ENCODE data around the gene NME9. TPM values are rescaled to one million over a fixed set of nuclear protein-coding genes. Genes with fewer than 3 reads are reported as not detected.

Gene NME9
- polyA plus RNA-seq, 2 donors: 0.06 to 0.12 TPM

DNA sequence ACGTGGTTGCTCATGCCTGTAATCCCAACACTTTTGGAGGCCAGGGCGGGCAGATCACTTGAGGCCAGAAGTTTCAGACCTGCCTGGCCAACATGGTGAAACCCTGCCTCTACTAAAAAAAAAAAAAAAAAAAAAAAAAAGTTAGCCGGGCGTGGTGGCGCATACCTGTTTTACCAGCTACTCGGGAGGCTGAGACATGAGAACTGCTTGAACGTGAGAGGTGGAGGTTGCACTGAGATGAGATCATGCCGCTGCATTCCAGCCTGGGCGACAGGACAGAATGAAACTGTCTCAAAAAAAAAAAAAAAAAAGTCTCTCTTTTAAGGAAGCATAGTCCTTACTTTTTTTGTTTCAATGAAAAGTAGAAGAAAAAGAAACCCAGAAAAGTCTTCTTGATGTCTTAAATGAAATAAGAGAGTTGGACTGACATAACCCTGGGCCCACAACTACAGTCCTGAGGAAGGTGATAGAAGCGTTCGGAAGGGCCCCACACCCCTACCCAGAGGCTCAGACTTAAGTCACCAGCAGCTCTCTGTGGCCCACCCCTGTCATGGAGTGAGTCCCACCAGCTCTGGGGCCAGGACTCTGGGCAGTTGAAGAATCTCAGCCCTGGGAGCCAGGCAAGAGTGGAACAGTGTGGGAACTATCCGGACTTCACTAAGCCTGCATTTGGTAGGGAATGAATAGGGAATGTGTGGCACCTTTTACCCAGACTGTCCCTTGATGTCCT, 2.6 kb downstream of the NME9 start:
- 83 to 88% methylated on average over 12 of the region's 12 CpGs for WGBS, 2 donors
- Histone ChIP-seq H3K27ac (ENCODE audit: low read depth in 2 of 2, low read length in 1 of 2) (peak overlapping the region in 1 of 2 donors; percentile 33), H3K9me3 (ENCODE audit: control insufficient read depth in 2 of 2, insufficient read depth in 1 of 2, low read depth in 1 of 2, low read length in 1 of 2) (no peaks in the 10 kb centered on the region), H3K4me3 (ENCODE audit: low read depth in 1 of 2, low read length in 2 of 2) (no peak overlapping the region), H3K4me1 (ENCODE audit: control insufficient read depth in 2 of 2, insufficient read depth in 2 of 2, low read length in 1 of 2) (peaks cover 8% of the 10 kb centered on the region in 2 donors), H3K27me3 (ENCODE audit: control insufficient read depth in 1 of 2, insufficient read depth in 2 of 2, low read length in 2 of 2) (no peaks in the 10 kb centered on the region), H3K36me3 (ENCODE audit: control insufficient read depth in 2 of 2, insufficient read depth in 2 of 2, low read length in 1 of 2) (no peaks in the 10 kb centered on the region)

DNA sequence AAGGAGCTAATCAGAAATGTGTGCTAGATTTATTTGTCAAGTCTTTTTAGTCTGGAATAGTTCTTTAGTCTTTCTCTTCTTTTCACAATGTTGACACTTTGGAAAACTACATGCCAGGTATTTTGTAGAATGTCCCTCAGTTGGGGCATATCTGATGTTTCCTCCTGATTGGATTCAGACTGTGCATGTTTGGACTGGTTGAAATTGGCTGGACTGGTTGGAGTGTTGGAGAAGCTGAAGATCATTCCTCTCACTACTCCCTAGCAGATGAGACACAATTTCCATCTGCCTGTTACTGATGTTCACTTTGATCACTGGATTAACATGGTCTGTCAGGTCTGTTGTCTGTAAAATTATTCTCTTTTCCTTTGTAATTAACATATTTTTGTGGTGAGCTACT, 3.7 kb downstream of the NME9 start:
- Histone ChIP-seq H3K27ac (ENCODE audit: low read depth in 2 of 2, low read length in 1 of 2) (no peak overlapping the region), H3K9me3 (ENCODE audit: control insufficient read depth in 2 of 2, insufficient read depth in 1 of 2, low read depth in 1 of 2, low read length in 1 of 2) (no peaks in the 10 kb centered on the region), H3K4me1 (ENCODE audit: control insufficient read depth in 2 of 2, insufficient read depth in 2 of 2, low read length in 1 of 2) (peaks cover 8% of the 10 kb centered on the region in 2 donors), H3K36me3 (ENCODE audit: control insufficient read depth in 2 of 2, insufficient read depth in 2 of 2, low read length in 1 of 2) (no peaks in the 10 kb centered on the region), H3K4me3 (ENCODE audit: low read depth in 1 of 2, low read length in 2 of 2) (no peak overlapping the region), H3K27me3 (ENCODE audit: control insufficient read depth in 1 of 2, insufficient read depth in 2 of 2, low read length in 2 of 2) (no peaks in the 10 kb centered on the region)

DNA sequence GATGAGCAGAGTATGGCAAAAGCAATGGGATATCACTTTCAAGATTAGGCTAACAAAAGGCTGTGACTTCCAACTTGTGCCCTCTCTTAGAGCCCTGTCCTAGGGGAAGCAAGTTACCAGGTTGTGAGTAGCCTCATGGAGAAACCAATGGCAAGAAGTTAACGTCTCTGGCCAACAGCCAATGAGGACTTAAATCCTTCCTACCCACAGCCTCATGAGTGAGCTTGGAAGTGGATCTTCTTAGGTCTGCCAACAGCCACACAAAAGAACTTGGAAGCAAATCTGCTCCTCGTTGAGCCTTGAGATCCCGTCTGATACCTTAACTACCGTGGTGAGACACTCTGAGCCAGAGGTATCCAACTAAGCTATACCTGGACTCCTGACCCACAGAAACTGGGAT, 5.7 kb downstream of the NME9 start:
- Histone ChIP-seq H3K4me1 (ENCODE audit: control insufficient read depth in 2 of 2, insufficient read depth in 2 of 2, low read length in 1 of 2) (peaks cover 0 to 2% of the 10 kb centered on the region in 2 donors), H3K36me3 (ENCODE audit: control insufficient read depth in 2 of 2, insufficient read depth in 2 of 2, low read length in 1 of 2) (no peaks in the 10 kb centered on the region), H3K4me3 (ENCODE audit: low read depth in 1 of 2, low read length in 2 of 2) (no peak overlapping the region), H3K9me3 (ENCODE audit: control insufficient read depth in 2 of 2, insufficient read depth in 1 of 2, low read depth in 1 of 2, low read length in 1 of 2) (no peaks in the 10 kb centered on the region), H3K27me3 (ENCODE audit: control insufficient read depth in 1 of 2, insufficient read depth in 2 of 2, low read length in 2 of 2) (no peaks in the 10 kb centered on the region), H3K27ac (ENCODE audit: low read depth in 2 of 2, low read length in 1 of 2) (no peak overlapping the region)
- WGBS, 2 donors: 42 to 56% methylated on average over 4 of the region's 4 CpGs

DNA sequence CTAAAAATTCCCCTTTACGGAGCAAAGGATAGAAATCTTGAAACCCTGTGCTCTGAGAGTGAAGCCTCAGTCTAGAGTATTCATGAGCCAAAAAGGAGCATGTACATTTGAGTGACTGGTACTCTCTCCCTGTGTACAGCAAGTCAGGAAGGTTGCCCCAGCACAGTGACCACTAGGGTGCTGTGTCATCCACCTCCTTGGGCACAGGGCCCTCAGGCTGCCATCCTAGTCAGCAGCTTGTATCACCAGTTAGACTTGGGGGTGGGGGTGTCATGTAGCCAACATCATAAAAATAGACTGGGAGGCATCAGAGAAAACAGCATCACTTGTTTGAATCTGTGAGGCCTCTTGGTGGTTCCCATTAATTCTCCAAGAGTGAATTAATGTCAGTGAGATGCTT, 12.0 kb downstream of the NME9 start:
- 89 to 100% methylated on average over 1 of the region's 1 CpG for WGBS, 2 donors
- H3K36me3 ChIP-seq (ENCODE audit: control insufficient read depth in 2 of 2, insufficient read depth in 2 of 2, low read length in 1 of 2): no peaks in the 10 kb centered on the region
- no peak overlapping the region for H3K4me3 ChIP-seq (ENCODE audit: low read depth in 1 of 2, low read length in 2 of 2)

DNA sequence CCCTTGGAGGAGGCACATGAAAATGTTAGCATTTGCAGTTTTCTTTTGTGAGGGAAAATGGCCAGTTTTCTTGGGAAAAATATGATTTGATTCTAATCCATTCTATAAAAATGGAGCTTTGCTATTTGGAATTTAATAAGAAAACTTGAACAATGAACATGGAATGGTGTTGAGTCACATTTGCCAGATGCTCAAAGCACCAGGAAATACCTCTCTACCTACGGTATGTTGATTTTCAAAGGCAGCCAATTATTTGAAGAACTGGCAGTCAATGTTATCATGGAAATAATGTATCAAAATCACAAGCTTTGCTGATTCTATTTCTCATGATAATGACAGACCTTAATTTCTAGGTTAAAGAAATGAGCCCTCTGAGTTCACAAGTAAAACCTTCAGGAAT, 14.9 kb downstream of the NME9 start:
- Histone ChIP-seq H3K4me3 (ENCODE audit: low read depth in 1 of 2, low read length in 2 of 2) (no peak overlapping the region), H3K4me1 (ENCODE audit: control insufficient read depth in 2 of 2, insufficient read depth in 2 of 2, low read length in 1 of 2) (no peaks in the 10 kb centered on the region), H3K27me3 (ENCODE audit: control insufficient read depth in 1 of 2, insufficient read depth in 2 of 2, low read length in 2 of 2) (no peaks in the 10 kb centered on the region), H3K9me3 (ENCODE audit: control insufficient read depth in 2 of 2, insufficient read depth in 1 of 2, low read depth in 1 of 2, low read length in 1 of 2) (no peaks in the 10 kb centered on the region), H3K36me3 (ENCODE audit: control insufficient read depth in 2 of 2, insufficient read depth in 2 of 2, low read length in 1 of 2) (no peaks in the 10 kb centered on the region), H3K27ac (ENCODE audit: low read depth in 2 of 2, low read length in 1 of 2) (no peak overlapping the region)
- WGBS, 2 donors: 39 to 40% methylated on average over 1 of the region's 1 CpG

More for the DNA sequence above, 12.0 kb downstream of the NME9 start:
- H3K27me3 ChIP-seq (ENCODE audit: control insufficient read depth in 1 of 2, insufficient read depth in 2 of 2, low read length in 2 of 2): no peaks in the 10 kb centered on the region
- no peaks in the 10 kb centered on the region for H3K4me1 ChIP-seq (ENCODE audit: control insufficient read depth in 2 of 2, insufficient read depth in 2 of 2, low read length in 1 of 2)
- no peak overlapping the region for H3K27ac ChIP-seq (ENCODE audit: low read depth in 2 of 2, low read length in 1 of 2)
- no peaks in the 10 kb centered on the region for H3K9me3 ChIP-seq (ENCODE audit: control insufficient read depth in 2 of 2, insufficient read depth in 1 of 2, low read depth in 1 of 2, low read length in 1 of 2)

DNA sequence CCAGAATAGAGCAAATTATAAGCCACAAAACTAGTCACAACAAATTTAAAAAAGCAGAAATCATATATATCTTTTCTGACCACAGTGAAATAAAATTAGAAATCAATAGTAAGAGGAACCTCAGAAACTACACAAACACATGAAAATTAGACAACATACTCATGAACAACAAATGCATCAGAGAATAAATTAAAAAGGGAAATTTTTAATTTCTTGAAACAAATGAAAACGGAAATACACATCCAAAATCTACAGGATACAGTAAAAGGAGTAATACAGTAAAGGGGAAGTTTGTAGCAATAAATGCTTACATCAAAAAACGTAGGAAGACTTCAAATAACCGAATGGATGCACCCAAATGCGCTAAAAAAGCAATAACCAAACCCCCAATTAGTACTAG, 19.2 kb downstream of the NME9 start:
- 81 to 86% methylated on average over 4 of the region's 4 CpGs for WGBS, 2 donors
- no peaks in the 10 kb centered on the region for H3K36me3 ChIP-seq (ENCODE audit: control insufficient read depth in 2 of 2, insufficient read depth in 2 of 2, low read length in 1 of 2)
- H3K9me3 ChIP-seq (ENCODE audit: control insufficient read depth in 2 of 2, insufficient read depth in 1 of 2, low read depth in 1 of 2, low read length in 1 of 2): peaks cover 0 to 3% of the 10 kb centered on the region in 2 donors
- H3K4me1 ChIP-seq (ENCODE audit: control insufficient read depth in 2 of 2, insufficient read depth in 2 of 2, low read length in 1 of 2): no peaks in the 10 kb centered on the region
- no peaks in the 10 kb centered on the region for H3K27me3 ChIP-seq (ENCODE audit: control insufficient read depth in 1 of 2, insufficient read depth in 2 of 2, low read length in 2 of 2)
- no peak overlapping the region for H3K27ac ChIP-seq (ENCODE audit: low read depth in 2 of 2, low read length in 1 of 2)
- no peak overlapping the region for H3K4me3 ChIP-seq (ENCODE audit: low read depth in 1 of 2, low read length in 2 of 2)

DNA sequence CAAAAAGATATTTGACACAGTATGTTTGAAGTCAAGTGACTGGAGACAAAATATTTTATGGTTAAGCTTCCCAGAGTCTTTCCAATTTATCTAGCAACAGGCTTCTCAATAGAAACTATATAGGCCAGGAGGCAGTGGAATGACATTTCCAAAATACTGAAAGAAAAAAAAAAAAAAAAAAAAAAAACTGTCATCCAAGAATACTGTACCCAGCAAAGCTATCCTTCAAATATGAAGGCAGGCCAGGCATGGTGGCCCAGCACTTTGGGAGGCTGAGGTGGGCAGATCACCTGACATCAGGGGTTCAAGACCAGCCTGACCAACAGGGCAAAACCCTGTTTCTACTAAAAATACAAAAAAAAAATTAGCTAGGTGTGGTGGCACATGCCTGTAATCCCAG, 20.9 kb downstream of the NME9 start:
- peaks cover 0 to 3% of the 10 kb centered on the region in 2 donors for H3K9me3 ChIP-seq (ENCODE audit: control insufficient read depth in 2 of 2, insufficient read depth in 1 of 2, low read depth in 1 of 2, low read length in 1 of 2)
- no peak overlapping the region for H3K4me3 ChIP-seq (ENCODE audit: low read depth in 1 of 2, low read length in 2 of 2)
- H3K36me3 ChIP-seq (ENCODE audit: control insufficient read depth in 2 of 2, insufficient read depth in 2 of 2, low read length in 1 of 2): no peaks in the 10 kb centered on the region
- no peak overlapping the region for H3K27ac ChIP-seq (ENCODE audit: low read depth in 2 of 2, low read length in 1 of 2)
- no peaks in the 10 kb centered on the region for H3K4me1 ChIP-seq (ENCODE audit: control insufficient read depth in 2 of 2, insufficient read depth in 2 of 2, low read length in 1 of 2)
- no peaks in the 10 kb centered on the region for H3K27me3 ChIP-seq (ENCODE audit: control insufficient read depth in 1 of 2, insufficient read depth in 2 of 2, low read length in 2 of 2)

DNA sequence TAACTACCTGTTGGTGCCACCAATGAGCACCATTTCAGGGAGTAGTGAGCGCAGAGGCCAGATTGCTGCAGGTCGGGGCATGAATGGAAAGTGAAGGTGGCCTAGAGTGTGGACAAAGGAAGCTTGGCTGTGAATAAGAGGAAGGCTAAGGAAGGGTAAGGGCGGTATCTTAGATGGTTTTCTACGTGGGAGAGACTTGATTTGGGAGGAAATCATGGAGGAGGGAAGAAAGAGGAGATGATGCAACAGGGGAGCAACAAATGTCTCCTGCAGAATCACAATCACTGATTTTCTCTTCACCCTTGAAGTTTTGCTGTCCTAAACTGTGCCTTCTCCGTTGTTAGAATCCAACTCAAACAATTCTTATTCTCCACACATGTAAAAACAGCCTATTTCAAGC, 21.8 kb downstream of the NME9 start:
- WGBS, 2 donors: 87 to 90% methylated on average over 5 of the region's 5 CpGs
- Histone ChIP-seq H3K27ac (ENCODE audit: low read depth in 2 of 2, low read length in 1 of 2) (no peak overlapping the region), H3K4me1 (ENCODE audit: control insufficient read depth in 2 of 2, insufficient read depth in 2 of 2, low read length in 1 of 2) (no peaks in the 10 kb centered on the region), H3K27me3 (ENCODE audit: control insufficient read depth in 1 of 2, insufficient read depth in 2 of 2, low read length in 2 of 2) (no peaks in the 10 kb centered on the region), H3K9me3 (ENCODE audit: control insufficient read depth in 2 of 2, insufficient read depth in 1 of 2, low read depth in 1 of 2, low read length in 1 of 2) (peaks cover 0 to 3% of the 10 kb centered on the region in 2 donors), H3K36me3 (ENCODE audit: control insufficient read depth in 2 of 2, insufficient read depth in 2 of 2, low read length in 1 of 2) (no peaks in the 10 kb centered on the region), H3K4me3 (ENCODE audit: low read depth in 1 of 2, low read length in 2 of 2) (no peak overlapping the region)

DNA sequence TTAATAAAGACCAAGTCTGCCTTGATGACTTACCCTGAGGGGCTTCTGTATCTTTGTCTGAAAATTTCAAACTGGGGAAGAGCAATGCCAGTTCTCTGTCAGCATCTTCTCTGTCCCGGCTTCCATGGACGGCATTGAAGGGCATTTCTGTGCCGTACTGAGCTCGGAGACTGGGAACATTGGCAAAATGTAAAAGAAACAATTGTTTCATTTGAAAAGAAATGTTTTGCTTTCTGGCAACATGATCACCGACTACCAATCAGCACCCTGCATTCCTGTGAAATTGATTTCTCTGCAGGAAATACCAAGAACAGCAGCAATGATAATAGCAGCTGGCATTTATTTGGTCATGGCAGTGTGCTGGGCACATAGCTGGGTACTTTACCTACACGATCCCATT, 26.2 kb downstream of the NME9 start:
- Histone ChIP-seq H3K9me3 (ENCODE audit: control insufficient read depth in 2 of 2, insufficient read depth in 1 of 2, low read depth in 1 of 2, low read length in 1 of 2) (peaks cover 0 to 3% of the 10 kb centered on the region in 2 donors), H3K27me3 (ENCODE audit: control insufficient read depth in 1 of 2, insufficient read depth in 2 of 2, low read length in 2 of 2) (no peaks in the 10 kb centered on the region), H3K4me3 (ENCODE audit: low read depth in 1 of 2, low read length in 2 of 2) (no peak overlapping the region), H3K4me1 (ENCODE audit: control insufficient read depth in 2 of 2, insufficient read depth in 2 of 2, low read length in 1 of 2) (no peaks in the 10 kb centered on the region), H3K36me3 (ENCODE audit: control insufficient read depth in 2 of 2, insufficient read depth in 2 of 2, low read length in 1 of 2) (peaks cover 0 to 3% of the 10 kb centered on the region in 2 donors), H3K27ac (ENCODE audit: low read depth in 2 of 2, low read length in 1 of 2) (no peak overlapping the region)
- WGBS, 2 donors: 88 to 90% methylated on average over 6 of the region's 6 CpGs

DNA sequence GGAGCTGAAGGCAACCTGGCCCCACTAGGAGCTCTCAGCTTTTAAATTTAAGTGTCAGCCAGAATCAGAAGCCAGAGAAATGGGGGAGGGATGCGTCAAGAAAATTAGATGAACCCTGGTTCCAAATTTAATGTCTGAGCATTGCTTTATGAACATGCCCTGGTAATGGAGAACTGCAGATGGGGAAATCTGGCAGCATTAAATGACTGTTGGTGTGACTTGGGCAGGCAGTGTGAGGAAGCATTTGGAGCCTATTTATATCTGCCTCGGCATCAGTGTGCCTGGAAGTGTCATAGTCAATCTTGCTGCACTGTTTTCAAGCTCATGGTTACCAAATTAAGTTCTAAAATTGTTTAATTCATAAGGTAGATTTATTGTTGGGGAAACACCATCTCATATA, 29.0 kb downstream of the NME9 start:
- WGBS, 2 donors: 83 to 87% methylated on average over 2 of the region's 2 CpGs

More for the DNA sequence above, 29.0 kb downstream of the NME9 start:
- H3K4me1 ChIP-seq (ENCODE audit: control insufficient read depth in 2 of 2, insufficient read depth in 2 of 2, low read length in 1 of 2): no peaks in the 10 kb centered on the region
- no peaks in the 10 kb centered on the region for H3K27me3 ChIP-seq (ENCODE audit: control insufficient read depth in 1 of 2, insufficient read depth in 2 of 2, low read length in 2 of 2)
- H3K36me3 ChIP-seq (ENCODE audit: control insufficient read depth in 2 of 2, insufficient read depth in 2 of 2, low read length in 1 of 2): peaks cover 0 to 4% of the 10 kb centered on the region in 2 donors
- no peak overlapping the region for H3K27ac ChIP-seq (ENCODE audit: low read depth in 2 of 2, low read length in 1 of 2)
- H3K9me3 ChIP-seq (ENCODE audit: control insufficient read depth in 2 of 2, insufficient read depth in 1 of 2, low read depth in 1 of 2, low read length in 1 of 2): no peaks in the 10 kb centered on the region
- no peak overlapping the region for H3K4me3 ChIP-seq (ENCODE audit: low read depth in 1 of 2, low read length in 2 of 2)

Measured in esophagus (tissue), 2 donors.